NCI-H82 treated with DMSO at 0.1 percent for 48 hours (cell line): ENCODE data around the gene SS18L1.
A peak's percentile ranks its signal among the peaks of the same experiment; 100 is the strongest.

ENCODE experiments used
- DNase-seq: peaks from one replicate; lab custom pipeline; 2025; ENCODE audit not compliant: unreplicated experiment; lab: John Stamatoyannopoulos, UW

SS18L1 gene

GRCh38 chr20:62151835-62152364, 8.3 kb downstream of the SS18L1 start:
- DNase-seq: no peak

- DNase-seq: no peak
Observed at GRCh38 chr20:62155428-62156253, 12.1 kb downstream of the SS18L1 start.

GRCh38 chr20:62156254-62156556, 12.6 kb downstream of the SS18L1 start:
- no peak for DNase-seq

- DNase-seq: peak; percentile 10
Observed at GRCh38 chr20:62156592-62157386, 13.2 kb downstream of the SS18L1 start.

DNA sequence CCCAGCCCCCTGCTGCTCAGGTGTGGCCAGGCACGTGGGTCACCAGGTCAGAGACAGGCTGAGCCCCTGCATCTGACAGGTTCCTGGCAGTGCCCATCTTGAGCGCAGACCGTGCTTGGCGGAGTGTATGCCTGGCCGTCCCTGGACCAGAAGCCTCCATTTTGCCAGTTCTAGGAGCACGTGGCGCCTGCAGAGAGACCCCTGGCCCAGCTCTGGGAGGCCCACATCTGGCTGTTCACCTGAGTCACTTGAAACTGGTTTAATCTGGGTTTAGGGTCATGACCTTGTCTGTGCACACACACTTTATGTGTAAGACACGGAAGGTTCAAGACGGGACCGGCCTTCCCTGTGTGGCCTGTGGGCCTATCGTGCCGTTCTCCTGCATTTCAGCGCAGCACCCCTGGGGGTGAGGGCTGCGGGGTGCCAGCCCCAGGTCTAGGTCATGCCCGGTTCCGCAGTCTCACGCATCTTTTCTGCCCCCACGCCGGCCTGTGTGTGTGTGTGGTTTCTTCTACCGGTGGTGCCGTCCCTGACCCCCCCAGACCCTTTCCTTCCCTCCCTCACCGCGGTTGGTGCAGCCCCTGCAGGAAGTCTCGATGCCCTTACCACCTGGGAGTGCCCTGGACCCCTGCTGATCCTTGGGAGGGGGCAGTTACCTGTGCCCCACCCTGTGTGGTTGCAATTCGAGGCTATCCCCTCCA, 14.0 kb downstream of the SS18L1 start:
- no peak for DNase-seq

GRCh38 chr20:62158088-62158400, 14.5 kb downstream of the SS18L1 start:
- DNase-seq: no peak

- DNase-seq: no peak
Observed at GRCh38 chr20:62158541-62158940, 15.0 kb downstream of the SS18L1 start.

DNA sequence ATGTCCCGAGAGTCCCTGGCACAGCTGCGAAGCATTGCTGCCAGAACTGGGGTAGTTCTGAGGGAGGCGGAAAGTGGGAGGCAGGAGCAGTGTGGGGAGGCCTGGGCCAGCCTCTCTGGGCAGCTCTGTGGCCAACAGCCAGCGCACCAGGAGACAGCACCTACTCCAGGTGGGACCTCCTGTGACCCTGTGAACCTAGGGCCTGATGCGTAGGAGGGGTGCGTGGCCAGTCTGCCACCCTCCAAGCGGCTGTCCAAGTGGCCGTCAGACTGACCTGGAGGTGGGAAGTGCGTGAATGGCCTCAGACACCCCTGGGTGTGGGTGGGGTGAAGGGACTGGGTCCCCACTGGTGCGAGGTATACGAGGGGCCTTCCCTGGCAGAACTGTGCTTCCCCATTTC, 15.5 kb downstream of the SS18L1 start:
- no peak for DNase-seq

DNA sequence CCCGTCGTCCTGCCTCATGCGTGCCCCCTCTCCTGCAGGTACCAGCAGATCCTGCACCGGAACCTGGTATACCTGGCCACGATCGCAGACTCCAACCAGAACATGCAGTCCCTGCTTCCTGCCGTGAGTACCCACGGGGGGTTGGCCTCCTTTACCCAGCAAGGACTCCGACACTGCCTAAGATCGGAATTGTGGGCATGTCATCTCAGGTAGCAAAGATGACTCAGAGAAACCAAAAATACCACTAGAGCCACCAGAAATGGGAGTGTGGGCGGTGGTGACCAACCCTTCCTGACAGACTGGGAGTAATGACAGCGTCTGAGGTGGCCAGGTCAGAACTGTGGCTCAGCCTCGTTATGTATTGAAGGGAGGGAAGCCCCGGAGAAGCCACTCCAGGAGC, 16.3 kb downstream of the SS18L1 start:
- DNase-seq: no peak

- no peak for DNase-seq
Observed at GRCh38 chr20:62160253-62160652, 16.7 kb downstream of the SS18L1 start.

DNA sequence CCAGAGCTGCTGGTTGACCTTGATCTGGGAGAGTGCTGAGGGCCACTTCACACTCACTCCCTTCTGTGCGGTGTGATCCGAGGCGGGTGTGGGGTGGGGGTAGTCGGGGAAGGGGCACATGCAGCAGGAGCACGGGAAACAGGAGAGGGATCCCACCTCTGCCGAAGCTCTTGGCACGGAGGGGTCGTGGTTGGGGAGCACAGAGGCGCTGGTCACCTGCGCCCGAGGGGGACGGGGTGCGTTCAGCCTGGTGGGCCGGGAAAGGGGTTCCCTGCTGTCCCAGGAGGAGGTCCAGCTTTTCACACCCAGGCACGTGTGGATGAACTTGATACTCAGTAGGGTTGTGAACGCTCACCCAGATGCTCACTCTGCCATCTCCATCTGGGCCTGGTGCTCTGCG, 17.3 kb downstream of the SS18L1 start:
- no peak for DNase-seq

GRCh38 chr20:62161347-62161746, 17.8 kb downstream of the SS18L1 start:
- no peak for DNase-seq

- DNase-seq: no peak
Observed at GRCh38 chr20:62162765-62163484, 19.4 kb downstream of the SS18L1 start.

- DNase-seq: no peak
Observed at GRCh38 chr20:62163485-62163865, 19.9 kb downstream of the SS18L1 start.

- DNase-seq: no peak
Observed at GRCh38 chr20:62163986-62164762, 20.6 kb downstream of the SS18L1 start.

GRCh38 chr20:62164879-62165761, 21.6 kb downstream of the SS18L1 start:
- DNase-seq: no peak

DNA sequence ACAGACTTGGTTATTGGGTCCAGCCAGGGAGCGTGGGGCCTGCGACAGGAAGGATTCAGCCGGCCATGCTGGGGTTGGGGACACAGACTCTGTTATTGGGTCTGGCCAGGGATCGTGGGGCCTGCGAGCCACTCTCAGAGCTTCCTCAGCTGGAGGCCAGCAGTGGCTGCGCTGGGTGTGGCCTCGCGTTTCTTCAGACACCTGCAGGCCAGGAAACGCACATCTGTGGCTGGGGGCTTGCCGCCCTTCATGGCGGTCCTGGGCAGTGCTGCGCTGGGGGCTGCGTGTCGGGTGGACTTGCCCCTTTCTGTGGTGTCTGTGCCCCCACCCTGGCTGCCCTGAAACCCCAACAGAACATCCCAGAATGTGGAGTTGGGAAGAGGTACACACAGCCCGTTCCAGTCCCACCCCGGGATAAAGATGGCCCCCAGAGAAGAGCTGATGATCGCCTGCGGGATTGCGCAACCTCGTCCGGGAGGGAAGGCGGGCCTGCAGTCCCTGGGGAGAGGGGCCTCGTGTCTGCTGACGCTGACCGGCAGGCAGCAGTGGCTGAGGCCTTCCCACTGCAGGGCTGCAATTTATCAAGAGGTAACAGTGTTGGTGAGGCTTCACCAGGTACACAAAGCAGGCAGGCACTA, 22.3 kb downstream of the SS18L1 start:
- DNase-seq: no peak

GRCh38 chr20:62167474-62167873, 23.9 kb downstream of the SS18L1 start:
- DNase-seq: no peak

DNA sequence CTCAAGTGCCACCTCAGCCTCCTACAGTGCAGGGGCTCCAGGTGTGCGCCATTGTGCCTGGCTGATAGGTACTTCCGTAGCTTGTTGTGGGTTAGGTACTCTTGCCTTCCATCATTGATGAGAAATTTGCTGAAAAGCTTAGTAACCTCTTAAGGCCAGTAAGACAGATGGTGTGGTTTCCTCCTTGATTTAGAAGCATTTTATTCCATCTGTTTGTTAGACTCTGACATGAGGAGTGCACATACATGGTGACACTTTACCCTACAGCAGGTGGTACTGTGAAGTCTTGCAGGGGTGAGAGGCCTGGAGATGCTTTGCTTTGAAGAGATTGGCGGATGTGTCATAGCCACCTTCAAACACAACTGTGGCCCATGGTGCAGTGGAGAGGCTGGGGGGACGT, 24.5 kb downstream of the SS18L1 start:
- DNase-seq: no peak
